GM18517 (cell line): ENCODE measurements around the gene ZSCAN10.

Experiments
- ATAC-seq: cut with Tn5 transposase; IDR thresholded peaks from one replicate; pipeline ENCODE4 v1.9.1; 2021; ENCODE audit warnings: mild to moderate bottlenecking, moderate library complexity; ENCODE audit not compliant: unreplicated experiment

Gene ZSCAN10

DNA sequence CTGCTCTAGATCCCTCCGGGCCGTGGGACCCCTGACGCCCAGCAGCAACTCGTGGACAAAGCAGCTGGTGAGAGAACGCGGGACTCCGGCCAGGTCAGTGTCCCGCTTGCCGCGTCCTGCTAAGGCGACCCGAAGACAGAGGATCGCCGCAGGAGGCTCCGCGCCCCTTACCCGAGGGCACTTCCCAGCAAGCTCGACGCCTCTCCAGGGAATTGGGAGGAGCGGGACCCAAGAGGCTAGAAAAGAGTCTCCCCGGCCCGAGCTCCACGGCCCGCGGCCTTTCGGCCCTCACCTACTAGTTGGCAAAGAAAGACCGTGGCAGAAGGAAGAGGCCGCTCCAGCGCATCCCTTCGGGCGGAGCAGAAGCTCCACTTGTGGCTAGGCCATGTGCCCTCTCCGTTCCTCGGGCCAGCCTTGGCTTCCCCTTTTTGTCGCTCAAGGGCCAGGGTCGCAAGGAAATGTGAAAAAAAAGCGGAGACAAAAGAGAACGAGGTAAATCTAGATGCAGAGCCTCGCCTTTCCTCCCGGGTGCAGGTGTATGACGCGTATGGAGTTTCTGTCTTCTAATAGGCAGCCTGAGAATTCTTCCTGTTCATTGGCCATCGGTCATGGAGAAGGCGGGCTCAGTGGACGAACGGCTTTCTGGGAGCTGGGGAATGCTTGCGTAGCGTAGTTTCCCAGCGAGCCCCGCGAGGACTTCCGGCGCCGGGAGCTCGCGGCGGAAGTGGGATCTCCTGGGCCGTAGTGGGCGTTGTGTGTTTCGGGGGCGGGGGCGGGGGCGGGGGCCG is 35.4 kb upstream of the ZSCAN10 start, which contains the start of gene ZNF213:
TSS of gene ZNF213 (plus strand) at position 692 of the 788 bp plus-strand sequence. CDS start 2,252 bp downstream, outside the sequence.
- ATAC-seq = peak; percentile 92

DNA sequence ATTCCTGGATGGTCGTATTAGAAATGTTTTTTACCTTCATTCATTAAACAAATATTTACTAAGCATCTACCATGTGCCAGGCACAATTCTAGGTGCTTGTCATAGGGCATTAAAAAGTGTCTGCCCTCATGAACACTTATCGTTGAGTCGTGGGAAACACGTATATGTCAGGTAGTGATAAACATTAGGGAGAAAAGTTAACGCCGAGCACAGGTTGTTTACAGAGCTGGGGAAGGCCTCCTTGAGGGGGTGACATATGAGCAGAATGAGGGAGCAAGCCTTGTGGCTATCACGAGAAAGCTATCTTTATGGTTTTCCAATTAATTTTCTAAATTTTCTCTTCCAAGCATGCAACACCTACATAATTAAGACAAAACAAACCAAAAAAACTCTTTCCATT is 34.8 kb upstream of the ZSCAN10 start:
- no peak for ATAC-seq

DNA sequence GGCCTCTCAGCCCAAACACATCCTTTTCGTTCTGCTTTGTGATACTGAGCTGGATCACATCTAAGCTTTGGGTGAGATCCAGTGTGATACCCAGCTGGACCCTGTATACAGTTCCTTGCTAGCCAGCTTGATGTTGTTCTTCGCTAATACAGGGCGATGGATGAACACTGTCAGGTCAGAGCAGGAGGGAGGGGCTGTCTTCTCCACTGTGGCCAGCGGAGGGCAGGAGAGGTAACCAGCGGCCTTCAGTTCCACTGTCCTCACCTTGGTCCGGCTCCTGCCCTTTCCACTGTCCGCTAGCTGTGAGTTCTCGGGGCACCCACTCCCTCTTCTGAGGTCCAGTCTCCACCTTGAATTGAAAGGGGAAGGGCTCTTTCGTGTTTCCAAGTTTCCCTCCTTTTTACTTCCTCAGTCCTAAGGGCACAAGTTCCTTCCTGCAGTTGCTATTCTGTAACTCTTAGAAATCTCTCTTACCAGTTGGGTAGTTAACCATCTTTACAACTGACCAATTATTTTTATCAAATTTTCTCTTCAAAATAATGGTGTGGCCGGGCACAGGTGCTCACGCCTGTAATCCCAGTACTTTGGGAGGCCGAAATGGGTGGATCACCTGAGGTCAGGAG is 32.8 kb upstream of the ZSCAN10 start:
- no peak for ATAC-seq

DNA sequence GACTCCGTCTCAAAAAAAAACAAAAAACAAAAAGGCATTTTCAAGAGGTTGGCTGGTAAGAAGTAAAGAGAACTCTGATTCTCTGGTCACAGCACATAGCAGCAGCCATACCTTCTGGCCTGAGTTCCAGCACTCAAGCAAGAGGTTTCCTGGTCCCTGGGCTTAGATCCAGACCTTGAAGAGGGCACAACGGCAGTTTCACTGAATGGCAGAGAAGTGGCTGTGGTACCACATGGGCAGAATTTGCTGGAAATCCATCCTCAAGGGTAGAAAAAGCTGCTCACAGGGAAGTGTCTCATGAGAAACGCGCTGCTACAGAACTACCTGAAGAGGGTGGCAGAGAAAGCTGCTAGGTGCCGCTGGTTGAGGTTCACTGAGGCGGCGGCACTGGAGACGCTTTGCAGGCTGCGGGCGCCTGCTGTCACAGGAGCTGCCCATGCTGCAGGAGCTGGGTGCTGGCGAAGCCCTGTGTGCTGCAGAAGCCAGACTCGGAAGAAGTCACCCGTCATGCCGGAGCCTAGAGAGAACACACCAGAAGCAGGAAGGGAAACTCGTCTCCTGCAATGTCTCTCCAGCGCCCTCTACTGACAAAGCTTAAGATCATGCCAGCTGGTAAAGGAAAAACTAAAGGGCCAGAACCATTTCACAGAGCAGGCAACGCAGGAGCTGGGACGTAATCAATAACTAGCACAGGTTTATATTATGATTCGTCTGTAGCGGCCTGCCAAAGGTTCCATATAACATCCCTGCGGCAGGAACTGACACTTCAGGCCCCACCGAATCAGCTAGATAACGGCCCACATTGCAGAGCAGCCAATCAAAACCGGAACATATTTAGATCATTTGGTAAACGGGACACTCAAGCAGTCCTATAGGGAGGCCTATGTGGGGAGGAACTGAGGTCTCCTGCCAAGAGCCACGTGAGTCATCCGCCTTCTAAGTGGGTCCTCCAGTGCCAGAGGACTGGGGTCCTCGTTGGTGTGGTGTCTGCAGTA is 30.3 kb upstream of the ZSCAN10 start:
- peak; percentile 52 for ATAC-seq

DNA sequence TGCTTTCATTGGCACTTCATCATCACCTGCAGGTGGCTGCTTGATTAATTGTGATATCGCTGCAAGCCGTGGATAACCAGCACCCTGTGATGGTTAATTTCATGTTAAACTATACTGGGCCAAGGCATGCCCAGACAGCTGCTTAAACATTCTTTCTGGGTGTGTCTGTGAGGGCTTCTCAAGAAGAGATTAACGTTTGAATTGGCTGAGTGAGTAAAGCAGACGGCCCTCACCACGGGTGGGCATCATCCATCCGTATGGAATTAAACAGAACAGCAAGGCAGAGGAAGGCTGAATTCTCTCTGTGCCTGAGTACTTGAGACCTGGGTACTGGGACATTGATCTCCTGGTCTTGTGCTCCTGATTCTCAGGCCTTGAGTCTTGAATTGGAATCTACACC is 28.7 kb upstream of the ZSCAN10 start:
- no peak for ATAC-seq

DNA sequence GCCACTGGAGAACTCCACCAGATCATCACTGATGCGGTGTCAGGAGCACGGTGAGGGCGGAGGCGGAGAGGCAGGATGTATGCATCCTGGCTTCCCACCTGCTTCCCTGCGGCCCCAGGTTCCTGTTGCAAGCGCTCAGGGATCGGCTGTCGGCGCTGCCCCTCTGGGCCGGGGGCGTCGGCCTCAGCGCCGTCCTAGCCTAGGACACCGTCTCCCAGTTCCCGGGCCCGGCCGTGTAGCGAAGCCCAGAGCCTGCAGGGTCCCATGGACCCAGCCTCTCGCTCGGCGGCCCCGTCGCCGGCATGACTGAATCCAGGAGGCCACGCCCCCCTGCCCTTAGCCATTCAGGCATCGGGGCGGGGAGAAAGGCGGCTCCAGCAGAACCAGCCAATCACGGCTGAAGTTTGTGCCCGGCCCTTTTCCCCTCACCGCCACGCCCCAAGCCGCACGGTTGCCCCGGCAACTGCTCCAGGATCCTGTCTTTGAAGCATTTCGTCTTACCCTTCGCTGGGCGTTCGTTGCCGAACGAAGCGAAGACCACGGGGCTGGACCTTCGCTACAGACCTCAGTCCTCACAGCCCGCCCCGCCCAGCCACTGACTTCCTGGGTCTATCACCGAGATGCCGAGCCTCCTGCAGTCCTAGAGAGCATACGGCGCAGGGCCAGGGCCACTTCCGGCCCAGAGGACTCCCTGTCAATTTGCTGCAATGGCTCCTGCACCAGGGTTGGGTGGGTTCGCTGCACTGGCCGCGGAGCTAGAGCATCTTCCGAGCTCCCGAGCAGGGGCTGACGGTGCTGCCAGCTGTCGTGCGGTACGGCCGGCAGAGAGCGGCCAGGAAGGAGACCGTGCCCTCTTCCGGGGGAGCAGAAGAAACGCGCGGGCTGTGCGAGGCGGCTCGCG is 25.1 kb upstream of the ZSCAN10 start:
- ATAC-seq = peak; percentile 68

DNA sequence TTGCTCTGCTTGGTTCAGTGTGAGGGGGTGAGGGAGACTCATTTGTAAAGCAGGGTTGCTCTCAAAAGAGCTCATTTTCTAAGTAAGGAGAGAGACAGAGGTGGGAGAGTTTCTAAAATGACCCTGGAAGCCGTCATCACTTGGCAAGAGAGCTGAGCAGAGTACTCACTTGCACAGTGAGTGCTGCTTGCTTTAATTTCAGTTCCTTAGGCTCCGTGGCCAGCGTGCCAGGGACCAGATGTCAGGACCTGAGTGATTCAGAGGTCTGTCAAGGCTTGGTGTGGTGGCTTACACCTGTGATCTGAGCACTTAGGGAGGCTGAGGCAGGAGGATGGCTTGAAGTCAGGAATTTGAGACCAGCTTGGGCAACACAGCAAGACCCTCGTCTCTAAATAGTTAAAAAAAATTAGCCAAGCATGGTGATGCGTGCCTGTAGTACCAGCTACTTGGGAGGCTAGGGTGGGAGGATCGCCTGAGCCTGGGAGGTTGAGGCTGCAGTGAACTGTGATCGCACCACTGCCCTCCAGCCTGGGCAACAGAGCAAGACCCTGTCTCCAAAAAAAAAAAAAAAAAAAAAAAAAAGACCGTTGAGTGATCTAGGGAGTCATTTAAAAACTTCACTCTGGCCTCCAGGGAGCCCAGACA is 24.0 kb upstream of the ZSCAN10 start:
- ATAC-seq = no peak

DNA sequence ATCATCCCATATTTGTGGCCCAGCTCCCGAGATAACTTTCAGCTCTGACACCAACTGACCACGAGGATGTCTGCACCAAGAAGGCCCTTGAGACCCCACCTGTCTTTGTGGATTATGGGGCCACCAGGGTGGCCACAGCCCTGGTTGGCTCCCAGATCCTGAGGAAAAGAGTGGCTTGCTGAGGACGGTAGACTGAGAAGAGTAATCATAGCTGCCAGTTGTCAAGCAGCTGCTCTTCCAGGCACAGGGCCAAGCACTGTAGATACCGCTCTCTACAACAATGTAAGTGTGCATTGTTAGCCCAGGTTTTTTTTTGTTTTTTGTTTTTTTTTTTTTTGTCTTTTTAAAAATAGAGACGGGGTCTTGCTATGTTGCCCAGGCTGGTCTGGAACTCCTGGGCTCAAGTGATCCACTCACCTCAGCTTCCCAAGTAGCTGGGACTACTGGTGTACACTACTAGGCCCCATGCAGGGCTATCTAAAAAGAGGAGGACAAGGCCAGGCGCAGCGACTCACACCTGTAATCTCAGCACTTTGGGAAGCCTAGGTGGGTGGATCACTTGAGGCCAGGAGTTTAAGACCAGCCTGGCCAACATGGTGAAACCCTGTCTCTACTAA is 22.9 kb upstream of the ZSCAN10 start:
- ATAC-seq = no peak

DNA sequence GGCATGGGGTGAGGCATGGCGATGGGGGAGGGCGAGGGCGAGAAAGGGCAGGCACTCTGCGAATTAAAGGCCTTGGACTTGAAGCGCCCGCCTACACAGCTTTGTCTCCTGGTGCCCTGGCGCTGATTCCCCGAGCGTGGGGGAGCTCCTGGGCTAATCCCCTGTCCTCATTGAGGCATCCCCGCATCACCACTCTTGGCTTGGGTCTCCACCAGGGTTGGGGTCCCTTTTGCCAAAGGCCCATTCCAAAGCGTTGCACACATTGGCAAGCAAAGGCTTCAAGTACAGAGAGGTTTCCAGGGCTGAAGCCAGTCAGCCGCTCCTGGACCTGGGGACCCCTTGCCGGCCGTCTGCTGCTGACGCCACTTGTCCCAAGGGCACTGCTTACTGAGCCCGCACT is 21.3 kb upstream of the ZSCAN10 start:
- no peak for ATAC-seq

DNA sequence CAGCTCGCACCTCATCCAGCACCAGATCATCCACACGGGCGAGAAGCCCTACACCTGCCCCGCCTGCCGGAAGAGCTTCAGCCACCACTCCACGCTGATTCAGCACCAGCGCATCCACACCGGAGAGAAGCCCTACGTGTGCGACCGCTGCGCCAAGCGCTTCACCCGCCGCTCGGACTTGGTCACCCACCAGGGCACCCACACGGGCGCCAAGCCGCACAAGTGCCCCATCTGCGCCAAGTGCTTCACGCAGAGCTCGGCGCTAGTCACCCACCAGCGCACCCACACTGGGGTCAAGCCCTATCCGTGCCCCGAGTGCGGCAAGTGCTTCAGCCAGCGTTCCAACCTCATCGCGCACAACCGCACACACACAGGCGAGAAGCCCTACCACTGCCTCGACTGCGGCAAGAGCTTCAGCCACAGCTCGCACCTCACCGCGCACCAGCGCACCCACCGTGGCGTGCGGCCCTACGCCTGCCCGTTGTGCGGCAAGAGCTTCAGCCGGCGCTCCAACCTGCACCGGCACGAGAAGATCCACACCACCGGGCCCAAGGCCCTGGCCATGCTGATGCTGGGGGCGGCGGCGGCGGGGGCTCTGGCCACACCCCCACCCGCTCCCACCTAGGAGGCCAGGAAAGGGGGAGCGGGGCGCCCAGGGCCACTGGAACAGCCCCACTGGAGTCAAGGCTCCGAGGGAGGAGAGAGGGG is 20.8 kb upstream of the ZSCAN10 start:
- no peak for ATAC-seq

DNA sequence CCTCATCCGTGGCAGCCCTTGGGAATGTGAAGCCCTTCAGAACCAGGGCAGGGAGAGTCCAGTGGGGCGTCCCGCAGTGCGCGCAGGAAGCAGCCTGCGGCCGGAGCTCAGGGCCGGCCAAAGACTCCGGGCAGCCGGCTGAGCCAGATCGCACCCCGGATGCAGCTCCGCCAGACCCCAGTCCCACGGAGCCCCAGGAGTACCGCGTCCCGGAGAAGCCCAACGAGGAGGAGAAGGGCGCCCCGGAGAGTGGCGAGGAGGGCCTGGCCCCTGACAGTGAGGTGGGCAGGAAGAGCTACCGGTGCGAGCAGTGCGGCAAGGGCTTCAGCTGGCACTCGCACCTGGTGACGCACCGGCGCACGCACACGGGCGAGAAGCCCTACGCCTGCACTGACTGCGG is 20.2 kb upstream of the ZSCAN10 start:
- no peak for ATAC-seq

DNA sequence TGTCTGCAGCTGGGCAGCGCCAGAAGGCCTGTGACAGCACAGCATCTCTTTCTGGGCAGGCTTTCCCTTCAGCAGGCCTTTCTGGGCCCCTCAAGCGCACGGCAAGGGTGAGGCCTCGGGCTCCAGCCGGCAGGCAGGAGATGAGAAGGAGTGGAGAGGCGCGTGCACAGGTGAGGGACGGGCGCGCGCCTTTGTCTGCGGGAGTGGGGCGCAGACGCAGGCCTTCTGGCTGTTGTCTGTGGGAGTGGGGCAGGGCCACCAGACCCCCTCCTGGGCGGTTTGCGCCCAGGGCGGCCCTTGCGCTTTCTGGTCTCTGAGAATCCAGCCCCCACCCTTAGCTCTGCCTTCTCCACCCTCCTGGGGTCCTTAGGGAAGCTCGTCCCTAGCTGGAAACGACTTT is 19.8 kb upstream of the ZSCAN10 start:
- no peak for ATAC-seq

DNA sequence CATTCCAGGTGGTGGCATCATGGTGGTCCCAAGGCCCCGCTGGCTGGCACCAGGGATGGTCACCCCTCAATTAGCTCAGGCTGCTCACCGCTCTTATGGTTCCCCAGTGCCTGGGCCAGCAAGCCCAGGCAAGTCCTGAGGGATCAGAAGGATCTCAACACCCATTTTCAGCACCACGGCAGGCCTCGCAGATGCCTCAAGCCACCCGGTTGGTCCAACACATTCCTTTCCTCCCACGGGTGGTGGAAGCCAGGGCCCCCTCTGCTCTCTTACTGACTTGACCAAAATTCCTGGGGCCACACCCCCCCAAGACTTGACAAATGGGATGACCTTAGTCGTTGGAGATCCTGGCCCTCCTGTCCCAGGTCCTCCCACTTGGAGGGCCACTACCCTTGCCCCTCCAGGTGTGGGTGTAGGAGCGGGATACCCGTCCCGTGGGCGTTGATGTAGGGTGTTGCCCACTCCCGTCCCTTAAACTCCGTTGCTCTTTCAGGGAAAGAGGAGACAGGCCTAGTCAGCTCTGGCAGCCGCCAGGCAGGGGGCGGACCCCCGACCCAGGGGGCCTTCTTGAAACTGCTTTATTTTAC is 19.2 kb upstream of the ZSCAN10 start:
- no peak for ATAC-seq

DNA sequence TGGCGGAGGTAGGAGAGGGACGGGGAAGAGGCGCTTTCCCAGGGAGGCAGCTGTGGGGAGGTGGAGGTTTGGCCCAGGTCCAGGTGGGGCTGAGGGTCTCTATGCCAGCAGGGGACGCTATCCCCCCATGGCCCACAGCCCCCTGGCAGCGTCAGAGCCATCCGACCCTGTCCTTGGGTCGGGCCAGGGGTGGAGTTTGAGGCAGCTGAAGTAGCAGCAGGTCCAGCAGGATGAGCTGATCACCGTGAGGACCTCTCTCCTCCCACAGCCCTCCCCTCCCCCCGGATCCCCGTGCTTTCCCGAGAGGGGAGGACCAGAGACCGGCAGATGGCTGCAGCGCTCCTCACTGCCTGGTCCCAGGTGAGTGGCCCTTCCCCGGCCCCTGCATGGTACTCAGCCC is 16.5 kb upstream of the ZSCAN10 start:
- ATAC-seq = no peak

DNA sequence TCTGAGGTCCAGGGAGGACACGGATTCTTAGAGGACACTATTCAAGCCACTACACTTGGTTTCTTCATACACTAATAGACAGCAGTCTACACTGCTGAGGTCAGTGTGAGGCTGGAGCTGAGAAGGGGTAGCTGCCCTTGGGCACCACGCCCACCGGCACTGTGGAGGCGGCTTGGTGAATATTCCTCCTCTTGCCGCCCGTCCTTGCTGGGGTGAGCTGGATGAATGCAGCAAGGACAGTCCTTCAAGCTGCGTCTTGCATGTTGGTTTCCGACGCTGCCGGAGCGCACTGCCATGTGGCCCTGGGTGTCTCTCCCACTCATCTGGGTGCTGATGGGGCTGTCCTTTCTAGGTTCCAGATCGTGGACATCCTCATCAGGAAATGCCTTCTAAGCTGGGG is 15.9 kb upstream of the ZSCAN10 start:
- no peak for ATAC-seq

DNA sequence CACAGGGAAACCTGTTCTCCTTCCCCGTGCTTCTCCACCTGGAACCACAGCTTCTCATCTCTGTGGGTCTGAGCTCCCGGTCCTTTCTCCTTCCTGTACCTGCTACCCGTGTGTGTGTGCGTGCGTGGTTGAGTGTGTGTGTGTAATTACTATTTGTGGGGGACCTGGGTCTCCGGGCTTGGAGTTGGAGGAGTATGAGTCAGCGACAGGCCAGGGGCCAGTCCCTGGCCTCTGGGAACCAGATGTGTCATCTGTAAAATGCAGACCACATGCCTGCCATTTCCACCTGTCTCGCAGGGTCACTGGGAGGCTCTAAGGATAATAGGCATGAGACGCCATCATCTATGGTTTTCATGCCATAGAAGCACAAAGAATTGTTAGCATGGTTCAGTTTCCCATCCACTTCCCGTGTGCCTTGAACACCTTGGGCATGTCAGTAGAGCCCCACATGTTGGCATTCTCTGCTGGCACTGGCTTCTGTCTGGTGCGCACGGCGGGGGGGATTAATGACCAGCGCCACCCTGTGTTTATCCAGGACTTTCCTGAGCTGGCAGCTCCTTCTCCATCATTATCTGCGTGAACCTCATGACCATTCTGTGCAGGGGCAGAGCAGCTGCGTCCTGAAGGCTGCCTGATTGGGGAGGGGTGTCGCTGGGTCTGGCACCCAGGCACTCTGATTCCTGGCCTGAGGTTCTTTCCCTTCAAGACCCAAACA is 14.8 kb upstream of the ZSCAN10 start:
- no peak for ATAC-seq

DNA sequence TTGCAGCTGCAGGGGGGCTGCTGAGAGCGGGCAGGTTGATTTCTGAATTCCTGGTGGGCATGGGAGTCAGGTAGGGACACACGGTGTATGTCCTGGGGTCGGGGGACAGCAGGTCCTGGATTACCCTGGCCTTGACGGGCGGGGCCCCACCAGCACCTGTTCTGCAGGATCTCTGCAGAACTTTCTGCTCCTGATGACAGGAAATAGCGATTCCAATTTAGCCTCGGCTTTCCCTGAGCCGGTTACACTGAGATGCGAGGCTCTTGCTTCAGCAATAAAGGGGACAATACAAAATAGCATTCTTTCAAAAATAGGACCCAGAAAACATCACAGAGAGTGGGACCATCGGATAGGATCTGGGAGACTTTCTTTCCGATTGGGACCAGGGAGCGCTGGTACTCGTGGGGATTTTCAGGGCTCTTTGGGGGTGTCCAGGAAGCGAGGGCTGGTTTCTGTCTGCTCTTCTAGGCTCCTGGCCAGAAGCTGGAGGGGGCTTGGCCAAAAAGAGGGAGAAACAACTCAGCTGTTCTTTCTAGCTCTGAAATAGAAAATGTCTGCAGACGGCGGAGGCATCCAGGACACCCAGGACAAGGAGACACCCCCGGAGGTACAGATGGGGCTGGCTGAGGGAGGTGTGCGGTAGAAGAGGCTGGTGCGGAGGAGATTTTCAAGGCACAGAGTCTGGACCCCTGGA is 13.9 kb upstream of the ZSCAN10 start:
- ATAC-seq = no peak
